Muscle of leg (tissue), 11 donors: Measurements from ENCODE around the gene TNFSF13B. TPM values are rescaled to one million over a fixed set of nuclear protein-coding genes. Genes with fewer than 3 reads are reported as not detected.
"Not testable (repeated sequence)": the region's sequence is repeated elsewhere in the genome, so short reads cannot be mapped to it uniquely, and the experiment has no call there.

Source experiments
- DNase-seq: peaks from one replicate; pipeline ENCODE4 v3.0.0; 2013
- H3K27ac ChIP-seq: one replicate; pipeline ENCODE4 v1.5.1; 2013; ENCODE audit warnings: mild to moderate bottlenecking, low read length, control low read depth
- H3K27me3 ChIP-seq: one replicate; pipeline ENCODE4 v1.6.1; 2013; ENCODE audit warnings: low read length; ENCODE audit not compliant: control insufficient read depth, insufficient read depth
- H3K36me3 ChIP-seq: one replicate; pipeline ENCODE4 v1.6.1; 2013; ENCODE audit warnings: low read length; ENCODE audit not compliant: control insufficient read depth, insufficient read depth
- H3K4me1 ChIP-seq: one replicate; pipeline ENCODE4 v1.6.1; 2013; ENCODE audit warnings: low read length; ENCODE audit not compliant: control insufficient read depth, insufficient read depth
- H3K4me3 ChIP-seq: one replicate; pipeline ENCODE4 v1.5.1; 2013; ENCODE audit warnings: low read length, control low read depth
- H3K9me3 ChIP-seq: replicated peaks from 2 replicates; pipeline ENCODE4 v1.6.1; 2013; ENCODE audit warnings: low read depth, low read length; ENCODE audit not compliant: control insufficient read depth
- WGBS: methylation state at CpG from one replicate; pipeline ENCODE4 v1.1.5; 2013; ENCODE audit warnings: missing lambda C conversion rate; ENCODE audit not compliant: insufficient coverage; 5-methylcytosine and 5-hydroxymethylcytosine counted together
- polyA plus RNA-seq, 8 donors: library from polyadenylated mRNA; unstranded; fragments of 120-200 nt; gene quantifications; one replicate each; pipeline versions ENCODE4 v1.2.1 to v1.2.3, GENCODE V29; 2013; ENCODE audit warnings: inconsistent platforms in 1 of 8, low replicate concordance in 1 of 8; ENCODE audit not compliant: insufficient read length in 8 of 8, insufficient read depth in 1 of 8
- total RNA-seq: library from RNA; stranded (reverse); fragments of 120-200 nt; gene quantifications from one replicate; pipeline ENCODE4 v1.2.4, GENCODE V29; 2013

Gene TNFSF13B
- total and polyA plus RNA-seq, 9 donors: 1.6 to 5.3 (median 2.3) TPM

DNA sequence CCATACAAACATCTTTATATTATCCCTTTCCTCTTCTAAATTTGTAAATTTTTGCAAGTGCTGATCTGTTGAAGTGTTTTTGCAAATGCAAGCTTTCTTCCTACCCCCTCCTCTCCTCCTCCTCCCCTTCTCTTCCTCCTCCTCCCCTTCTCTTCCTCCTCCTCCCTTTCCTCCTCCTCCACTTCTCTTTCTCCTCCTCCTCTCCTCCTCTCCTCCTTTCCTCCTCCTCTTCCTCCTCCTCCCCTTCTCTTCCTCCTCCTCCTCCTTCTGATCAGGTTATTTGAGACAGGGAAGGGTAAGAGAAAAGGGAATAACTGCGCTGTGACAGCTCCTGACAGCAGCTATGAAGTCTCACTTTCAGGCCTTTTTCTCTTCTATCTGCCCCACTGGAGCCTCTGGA is 8.9 kb downstream of the TNFSF13B start:
- DNase-seq: no peak
- no CpG with 5 or more reads among the region's 1 CpG for WGBS
- Histone ChIP-seq H3K36me3 (no peaks in the 10 kb centered on the region), H3K9me3 (no peaks in the 10 kb centered on the region), H3K4me1 (no peaks in the 10 kb centered on the region), H3K27ac (no peak overlapping the region), H3K4me3 (no peak overlapping the region), H3K27me3 (no peaks in the 10 kb centered on the region)

DNA sequence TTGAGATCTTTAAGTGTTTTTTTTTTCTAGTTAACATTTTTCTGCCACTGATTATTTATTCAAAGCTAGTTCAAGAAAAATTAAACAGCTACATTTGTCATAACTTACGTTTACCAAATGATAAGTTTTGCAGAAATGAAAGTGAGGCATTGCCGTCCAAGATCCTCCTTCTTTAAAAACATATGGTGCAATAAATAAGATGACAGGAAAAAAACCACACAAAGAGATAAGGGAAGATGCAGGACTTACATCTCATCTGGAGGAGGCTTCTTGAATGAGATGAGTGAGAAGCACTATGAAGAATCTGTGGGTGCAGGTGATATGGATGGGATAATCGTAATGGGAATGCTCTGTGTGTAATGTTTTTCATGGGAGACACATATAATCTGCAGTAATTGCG is 12.4 kb downstream of the TNFSF13B start:
- no CpG with 5 or more reads among the region's 4 CpGs for WGBS
- Histone ChIP-seq H3K4me1 (no peaks in the 10 kb centered on the region), H3K36me3 (no peaks in the 10 kb centered on the region), H3K9me3 (no peaks in the 10 kb centered on the region), H3K27ac (no peak overlapping the region), H3K27me3 (no peaks in the 10 kb centered on the region), H3K4me3 (no peak overlapping the region)
- no peak for DNase-seq

DNA sequence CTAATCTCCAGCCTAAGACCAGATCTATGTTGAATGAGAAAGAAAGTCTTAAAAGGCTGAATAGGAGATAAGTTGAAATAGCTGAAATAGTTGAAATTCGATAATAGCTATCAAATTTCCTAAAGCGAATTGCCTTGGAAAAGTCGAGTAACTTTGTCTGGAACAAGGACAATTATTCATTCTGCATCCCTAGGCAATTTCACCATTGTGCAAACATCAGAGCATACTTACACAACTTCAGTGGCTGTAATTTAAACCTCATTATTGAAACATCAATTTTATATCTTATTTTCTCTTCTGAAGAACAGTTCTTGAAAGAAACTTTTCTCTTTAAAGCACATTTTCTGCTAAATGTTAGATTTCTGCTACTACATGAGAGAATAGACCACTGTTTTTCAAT is 13.6 kb downstream of the TNFSF13B start:
- WGBS: no CpG with 5 or more reads among the region's 3 CpGs
- Histone ChIP-seq H3K27ac (no peak overlapping the region), H3K9me3 (no peaks in the 10 kb centered on the region), H3K36me3 (no peaks in the 10 kb centered on the region), H3K27me3 (no peaks in the 10 kb centered on the region), H3K4me1 (no peaks in the 10 kb centered on the region), H3K4me3 (no peak overlapping the region)
- no peak for DNase-seq

DNA sequence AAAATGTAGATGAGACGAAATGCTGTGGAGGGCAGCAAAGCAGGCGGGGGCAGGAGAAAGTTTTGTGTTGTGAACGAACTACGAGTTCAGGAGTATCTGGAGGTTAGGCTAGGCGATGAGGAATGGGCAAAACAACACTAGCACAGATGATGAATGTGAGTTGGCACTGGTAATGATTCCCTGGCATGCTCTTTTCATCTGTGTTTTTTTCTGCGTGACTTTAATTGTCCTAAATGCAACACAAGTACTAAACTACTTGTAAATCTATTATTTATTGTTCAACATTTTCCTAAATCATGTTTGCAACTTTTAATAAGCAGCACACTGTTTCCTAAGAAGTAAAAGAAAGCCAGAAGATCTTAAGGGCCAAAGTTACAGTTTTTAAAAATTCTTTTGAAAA is 19.2 kb downstream of the TNFSF13B start:
- Histone ChIP-seq H3K27me3 (no peaks in the 10 kb centered on the region), H3K4me3 (no peak overlapping the region), H3K36me3 (no peaks in the 10 kb centered on the region), H3K9me3 (no peaks in the 10 kb centered on the region), H3K4me1 (no peaks in the 10 kb centered on the region), H3K27ac (no peak overlapping the region)
- 70% methylated on average over 4 of the region's 6 CpGs for WGBS
- no peak for DNase-seq

DNA sequence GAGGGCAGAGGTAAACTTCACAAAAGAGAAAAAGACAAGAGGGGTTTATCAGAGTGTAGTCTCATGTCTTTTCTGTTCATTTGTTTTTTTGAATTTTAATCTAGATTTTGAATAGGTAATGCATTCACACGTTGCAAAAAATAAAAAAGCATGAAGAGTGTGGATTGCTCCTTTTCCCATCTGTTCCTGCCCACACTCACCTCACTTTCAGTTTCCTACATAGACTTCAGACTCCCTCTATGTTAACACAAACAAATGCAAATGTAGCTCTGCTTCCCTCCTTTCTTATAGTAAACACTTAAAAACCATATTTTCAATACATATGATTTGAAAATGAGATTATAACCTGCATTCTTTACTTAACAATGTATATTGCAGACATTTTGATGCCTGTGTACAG is 20.3 kb downstream of the TNFSF13B start:
- Histone ChIP-seq H3K27me3 (no peaks in the 10 kb centered on the region), H3K9me3 (no peaks in the 10 kb centered on the region), H3K36me3 (no peaks in the 10 kb centered on the region), H3K27ac (no peak overlapping the region), H3K4me3 (no peak overlapping the region), H3K4me1 (no peaks in the 10 kb centered on the region)
- no CpG with 5 or more reads among the region's 1 CpG for WGBS
- DNase-seq: no peak

DNA sequence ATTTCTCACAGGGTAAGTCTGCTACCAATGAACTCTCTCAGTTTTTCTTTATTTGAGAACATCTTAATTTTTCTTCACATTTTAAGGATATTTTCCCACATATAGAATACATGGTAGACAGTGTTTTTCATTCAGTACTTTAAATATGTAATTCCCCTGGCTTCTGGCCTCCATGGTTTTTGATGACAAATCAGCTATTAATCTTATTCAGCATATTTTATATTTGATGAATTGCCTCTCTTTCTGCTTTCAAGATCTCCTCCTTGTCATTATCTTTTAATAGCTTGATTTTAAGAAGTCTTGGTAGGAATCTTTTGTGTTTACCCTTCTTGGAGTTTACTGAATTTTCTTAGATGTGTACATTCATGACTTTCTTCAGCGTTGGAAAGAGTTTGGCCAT is 27.6 kb downstream of the TNFSF13B start:
- H3K9me3 ChIP-seq: no peaks in the 10 kb centered on the region
- no peaks in the 10 kb centered on the region for H3K27me3 ChIP-seq
- H3K4me1 ChIP-seq: no peaks in the 10 kb centered on the region
- no peak for DNase-seq
- WGBS: no CpG with 5 or more reads among the region's 1 CpG
- no peak overlapping the region for H3K4me3 ChIP-seq
- H3K36me3 ChIP-seq: no peaks in the 10 kb centered on the region
- H3K27ac ChIP-seq: no peak overlapping the region

DNA sequence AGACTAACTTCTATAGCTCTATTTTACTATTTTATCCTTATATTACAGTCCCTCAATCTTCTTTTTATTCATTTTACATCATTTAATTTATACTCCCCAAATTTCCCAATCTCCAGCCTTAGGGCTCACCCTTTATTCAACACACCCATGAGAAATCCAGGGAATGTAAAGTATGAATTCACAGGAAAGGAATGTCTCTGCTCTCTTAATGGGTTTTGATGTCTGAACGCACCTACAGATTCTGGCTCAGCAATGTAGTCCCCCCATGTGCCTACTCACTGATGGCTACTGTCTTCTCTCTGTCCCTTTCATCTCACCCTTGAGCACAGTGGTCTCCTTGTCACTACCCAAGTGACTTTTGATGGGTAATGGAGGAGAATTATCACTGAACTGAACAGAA is 32.8 kb downstream of the TNFSF13B start:
- Histone ChIP-seq H3K36me3 (no peaks in the 10 kb centered on the region), H3K4me3 (no peak overlapping the region), H3K4me1 (no peaks in the 10 kb centered on the region), H3K27me3 (no peaks in the 10 kb centered on the region), H3K9me3 (no peaks in the 10 kb centered on the region), H3K27ac (no peak overlapping the region)
- no CpG with 5 or more reads among the region's 1 CpG for WGBS
- DNase-seq: no peak

DNA sequence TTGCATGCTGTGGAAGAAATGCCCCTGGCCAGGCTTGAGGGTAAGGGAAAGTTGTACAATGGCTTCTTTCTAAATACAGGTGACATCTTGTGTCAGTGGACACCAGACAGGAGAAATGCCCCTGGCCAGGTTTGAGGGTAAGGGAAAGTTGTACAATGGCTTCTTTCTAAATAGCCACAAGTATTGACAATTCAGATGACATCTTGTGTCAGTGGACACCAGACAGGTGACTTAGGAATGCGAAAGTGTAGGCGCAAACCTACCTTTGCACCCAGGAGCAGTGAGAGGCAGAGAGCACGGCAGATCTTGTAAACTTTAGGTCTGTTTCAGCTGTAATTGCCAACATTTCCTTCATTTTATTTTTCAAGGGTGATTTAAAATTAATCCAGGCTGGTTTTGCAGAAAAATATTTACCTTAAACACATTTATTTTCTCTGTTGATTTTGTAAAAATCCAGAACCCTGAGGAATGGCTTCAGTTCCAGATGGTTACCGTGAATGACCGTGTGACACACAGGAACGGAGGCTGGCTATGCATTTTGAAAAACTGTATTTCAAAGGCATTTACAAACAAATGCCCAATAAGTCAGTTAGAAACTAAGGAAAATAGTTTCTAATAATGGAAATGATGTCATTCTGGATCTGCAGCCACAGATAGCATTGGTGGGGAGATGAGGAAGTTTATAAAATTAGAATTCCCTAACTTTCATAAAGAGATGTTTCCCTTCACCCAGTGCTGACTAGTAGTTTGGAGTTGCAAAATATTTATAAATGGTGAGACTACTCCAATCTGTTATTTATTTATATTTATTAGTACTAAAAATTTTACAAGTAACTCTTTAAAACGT is 34.9 kb downstream of the TNFSF13B start:
- no peaks in the 10 kb centered on the region for H3K27me3 ChIP-seq
- H3K4me3 ChIP-seq: no peak overlapping the region
- no peaks in the 10 kb centered on the region for H3K36me3 ChIP-seq
- H3K27ac ChIP-seq: no peak overlapping the region
- no peaks in the 10 kb centered on the region for H3K9me3 ChIP-seq
- DNase-seq: peak; percentile 23
- H3K4me1 ChIP-seq: no peaks in the 10 kb centered on the region
- 0% methylated on average over 1 of the region's 7 CpGs for WGBS

DNA sequence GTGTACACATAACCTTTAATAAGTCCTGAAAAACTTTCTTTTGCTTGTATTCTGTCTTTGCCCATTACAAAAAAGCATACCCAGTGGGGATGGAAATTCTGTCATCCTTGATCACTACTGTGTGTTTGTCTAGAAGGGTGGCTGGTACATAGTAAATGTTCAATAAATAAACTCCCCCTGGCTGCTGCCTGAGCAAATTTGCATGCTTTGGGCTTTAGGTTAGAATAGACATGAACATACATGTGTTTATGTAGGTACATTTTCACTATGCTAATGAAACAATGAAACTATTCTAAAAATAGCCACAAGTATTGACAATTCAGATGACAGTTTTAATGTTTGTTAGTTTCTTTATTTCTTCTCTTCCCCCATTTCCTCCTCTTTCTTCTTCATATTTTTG is 36.1 kb downstream of the TNFSF13B start:
- Histone ChIP-seq H3K27me3 (no peaks in the 10 kb centered on the region), H3K27ac (no peak overlapping the region), H3K36me3 (no peaks in the 10 kb centered on the region), H3K4me3 (no peak overlapping the region), H3K4me1 (no peaks in the 10 kb centered on the region), H3K9me3 (no peaks in the 10 kb centered on the region)
- no peak for DNase-seq

DNA sequence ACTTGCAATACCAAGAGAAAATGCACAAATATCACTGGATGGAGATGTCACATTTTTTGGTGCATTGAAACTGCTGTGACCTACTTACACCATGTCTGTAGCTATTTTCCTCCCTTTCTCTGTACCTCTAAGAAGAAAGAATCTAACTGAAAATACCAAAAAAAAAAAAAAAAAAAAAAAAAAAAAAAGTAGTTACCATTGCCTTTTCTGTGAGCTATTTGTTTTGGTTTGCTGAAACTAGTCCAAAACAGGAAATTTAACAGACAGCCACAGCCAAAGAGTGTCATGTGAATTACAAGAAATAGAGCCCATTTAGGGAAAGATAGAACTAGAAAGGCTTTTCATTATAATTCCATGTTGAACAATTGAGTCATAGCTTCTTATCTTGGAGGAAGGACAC is 37.3 kb downstream of the TNFSF13B start:
- Histone ChIP-seq H3K36me3 (no peaks in the 10 kb centered on the region), H3K4me1 (no peaks in the 10 kb centered on the region), H3K27me3 (no peaks in the 10 kb centered on the region), H3K4me3 (no peak overlapping the region), H3K27ac (no peak overlapping the region), H3K9me3 (no peaks in the 10 kb centered on the region)
- peak; percentile 19 for DNase-seq

DNA sequence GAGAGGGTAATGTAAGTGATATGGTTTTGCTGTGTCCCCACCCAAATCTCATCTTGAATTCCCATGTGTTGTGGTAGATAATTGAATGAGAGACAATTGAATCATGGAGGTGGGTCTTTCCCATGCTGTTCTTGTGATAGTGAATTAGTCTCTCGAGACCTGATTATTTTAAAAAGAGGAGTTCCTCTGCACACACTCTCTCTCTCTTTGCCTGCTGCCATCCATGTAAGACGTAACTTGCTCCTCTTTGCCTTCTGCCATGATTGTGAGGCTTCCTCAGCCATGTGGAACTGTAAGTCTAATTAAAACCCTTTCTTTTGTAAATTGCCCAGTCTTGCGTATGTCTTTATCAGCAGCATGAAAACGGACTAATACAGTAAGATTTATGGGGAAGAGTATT is 42.1 kb downstream of the TNFSF13B start:
- not testable (repeated sequence) for H3K27ac ChIP-seq, H3K36me3 ChIP-seq, H3K9me3 ChIP-seq, H3K4me1 ChIP-seq, H3K27me3 ChIP-seq, DNase-seq, H3K4me3 ChIP-seq
- 69% methylated on average over 3 of the region's 4 CpGs for WGBS
